HEK293 (cell line): ENCODE data around the gene DPY19L1.

Experiments
- CTCF ChIA-PET: fragments of 350-600 bp; formaldehyde crosslinking; extraction: SDS; loops from one replicate; lab custom pipeline; 2021; ENCODE audit warnings: antibody characterized with exemption; lab: Yijun Ruan, JAX
- POLR2A ChIA-PET: fragments of 300-600 bp; formaldehyde crosslinking; extraction: SDS; loops from one replicate; lab custom pipeline; 2020; ENCODE audit warnings: antibody characterized with exemption, inconsistent platforms; lab: Yijun Ruan, JAX
- H3K27ac ChIP-seq: fragments of 200-500 bp; sonication (Bioruptor generic); 2 replicates; pipeline ENCODE4 v1.5.1; 2014; ENCODE audit warnings: low read depth, low read length, control low read depth, inconsistent platforms; ENCODE audit errors: extremely low read depth
- H3K36me3 ChIP-seq, 2 experiments: fragments of 200-500 bp in 1 of 2; sonication (Bioruptor generic) in 1 of 2; 1 replicate in 1 of 2; 2 replicates in 1 of 2; pipeline ENCODE4 v1.5.1; 2014 to 2017; ENCODE audit warnings: inconsistent platforms in 2 of 2, low read length in 2 of 2; ENCODE audit not compliant: control insufficient read depth in 2 of 2, insufficient read depth in 1 of 2
- H3K4me1 ChIP-seq: fragments of 200-500 bp; sonication (Bioruptor generic); 2 replicates; pipeline ENCODE4 v1.5.1; 2014; ENCODE audit warnings: mild to moderate bottlenecking, low read length, inconsistent platforms; ENCODE audit not compliant: control insufficient read depth, insufficient read depth
- H3K4me3 ChIP-seq: 2 replicates; pipeline ENCODE4 v1.5.1; 2011; ENCODE audit warnings: low read depth, mild to moderate bottlenecking, control low read depth, low read length, moderate library complexity
- H3K9me3 ChIP-seq: fragments of 200-500 bp; sonication (Bioruptor generic); 2 replicates; pipeline ENCODE4 v1.5.1; 2014; ENCODE audit warnings: low read depth, low read length, inconsistent platforms; ENCODE audit not compliant: control insufficient read depth, insufficient read depth
- GLIS2 ChIP-seq: fragments of 450-650 bp; formaldehyde crosslinking; IDR thresholded peaks from 2 replicates; pipeline ENCODE4 v1.5.1; 2016; ENCODE audit warnings: missing biosample characterization, missing genetic modification characterization
- HOXD13 ChIP-seq: sonication (generic); formaldehyde crosslinking; IDR thresholded peaks from 2 replicates; pipeline ENCODE4 v1.8.0; 2022; ENCODE audit warnings: missing genetic modification reagents, borderline replicate concordance
- MYNN ChIP-seq: fragments of 450-650 bp; formaldehyde crosslinking; IDR thresholded peaks from 2 replicates; pipeline ENCODE4 v1.5.1; 2016; ENCODE audit warnings: missing biosample characterization, missing genetic modification characterization, borderline replicate concordance
- YY2 ChIP-seq: fragments of 450-650 bp; formaldehyde crosslinking; IDR thresholded peaks from 2 replicates; pipeline ENCODE4 v1.5.1; 2016; ENCODE audit warnings: missing biosample characterization, missing genetic modification characterization
- ZBTB1 ChIP-seq: fragments of 450-650 bp; formaldehyde crosslinking; IDR thresholded peaks from 2 replicates; pipeline ENCODE4 v1.5.1; 2016; ENCODE audit warnings: missing biosample characterization, missing genetic modification characterization
- ZFHX2 ChIP-seq: fragments of 450-650 bp; formaldehyde crosslinking; conservative IDR thresholded peaks from 2 replicates; pipeline ENCODE4 v1.5.1; 2016; ENCODE audit warnings: missing biosample characterization, missing genetic modification characterization
- ZFP37 ChIP-seq: fragments of 450-650 bp; formaldehyde crosslinking; IDR thresholded peaks from 2 replicates; pipeline ENCODE4 v1.5.1; 2016; ENCODE audit warnings: missing biosample characterization, missing genetic modification characterization
- ZNF114 ChIP-seq: fragments of 450-650 bp; formaldehyde crosslinking; IDR thresholded peaks from 2 replicates; pipeline ENCODE4 v1.5.0; 2017; ENCODE audit warnings: missing biosample characterization, missing genetic modification characterization
- ZNF133 ChIP-seq: fragments of 450-650 bp; formaldehyde crosslinking; IDR thresholded peaks from 2 replicates; pipeline ENCODE4 v1.5.1; 2016; ENCODE audit warnings: missing biosample characterization, missing genetic modification characterization
- ZNF16 ChIP-seq: fragments of 450-650 bp; formaldehyde crosslinking; IDR thresholded peaks from 2 replicates; pipeline ENCODE4 v1.5.1; 2016; ENCODE audit warnings: low read depth, missing biosample characterization, missing genetic modification characterization
- ZNF2 ChIP-seq: fragments of 450-650 bp; formaldehyde crosslinking; IDR thresholded peaks from 2 replicates; pipeline ENCODE4 v1.5.1; 2016; ENCODE audit warnings: missing biosample characterization, missing genetic modification characterization
- ZNF223 ChIP-seq: fragments of 450-650 bp; formaldehyde crosslinking; IDR thresholded peaks from 2 replicates; pipeline ENCODE4 v1.5.1; 2016; ENCODE audit warnings: missing biosample characterization, missing genetic modification characterization
- ZNF274 ChIP-seq, 2 experiments: fragments of 200-500 bp in 1 of 2; fragments of 450-650 bp in 1 of 2; sonication (Bioruptor generic) in 1 of 2; formaldehyde crosslinking in 1 of 2; IDR thresholded peaks; 2 replicates each; pipeline versions ENCODE4 v1.5.1 to v1.6.1; 2014 to 2016; ENCODE audit warnings: borderline replicate concordance in 1 of 2, inconsistent platforms in 1 of 2, low read length in 1 of 2, missing biosample characterization in 1 of 2, missing genetic modification characterization in 1 of 2
- ZNF529 ChIP-seq: fragments of 450-650 bp; formaldehyde crosslinking; IDR thresholded peaks from 2 replicates; pipeline ENCODE4 v1.5.1; 2017; ENCODE audit warnings: missing genetic modification characterization, missing biosample characterization; ENCODE audit not compliant: insufficient replicate concordance
- ZNF544 ChIP-seq: fragments of 450-650 bp; formaldehyde crosslinking; IDR thresholded peaks from 2 replicates; pipeline ENCODE4 v1.5.0; 2017; ENCODE audit warnings: missing biosample characterization, missing genetic modification characterization
- ZNF549 ChIP-seq: fragments of 450-650 bp; IDR thresholded peaks from 2 replicates; pipeline ENCODE4 v1.5.1; 2018; ENCODE audit warnings: missing biosample characterization, missing genetic modification characterization, mild to moderate bottlenecking, inconsistent platforms, moderate library complexity
- ZNF658 ChIP-seq: fragments of 450-650 bp; formaldehyde crosslinking; IDR thresholded peaks from 2 replicates; pipeline ENCODE4; 2016; ENCODE audit warnings: missing biosample characterization, missing genetic modification characterization
- ZSCAN30 ChIP-seq: fragments of 450-650 bp; IDR thresholded peaks from 2 replicates; pipeline ENCODE4 v1.5.1; 2018; ENCODE audit warnings: missing biosample characterization, mild to moderate bottlenecking, missing genetic modification characterization, moderate library complexity
- TF ChIP-seq, protein P1 (sequence below): fragments of 450-650 bp; formaldehyde crosslinking; IDR thresholded peaks from 2 replicates; pipeline ENCODE4 v1.5.1; 2017; ENCODE audit warnings: missing biosample characterization, missing genetic modification characterization
- TF ChIP-seq, protein P2 (sequence below): fragments of 450-650 bp; formaldehyde crosslinking; IDR thresholded peaks from 2 replicates; pipeline ENCODE4 v1.5.1; 2016; ENCODE audit warnings: missing biosample characterization, missing genetic modification characterization
- TF ChIP-seq, protein P3 (sequence below): fragments of 450-650 bp; formaldehyde crosslinking; conservative IDR thresholded peaks from 2 replicates; pipeline ENCODE4 v1.5.1; 2016; ENCODE audit warnings: low read depth, missing biosample characterization, missing genetic modification characterization
- TF ChIP-seq, protein P4 (sequence below): fragments of 450-650 bp; formaldehyde crosslinking; IDR thresholded peaks from 2 replicates; pipeline ENCODE4 v1.5.1; 2016; ENCODE audit warnings: missing biosample characterization, missing genetic modification characterization
- TF ChIP-seq, protein P5 (sequence below): fragments of 450-650 bp; formaldehyde crosslinking; IDR thresholded peaks from 2 replicates; pipeline ENCODE4 v1.5.1; 2016; ENCODE audit warnings: missing biosample characterization, missing genetic modification characterization

DPY19L1 gene

DNA sequence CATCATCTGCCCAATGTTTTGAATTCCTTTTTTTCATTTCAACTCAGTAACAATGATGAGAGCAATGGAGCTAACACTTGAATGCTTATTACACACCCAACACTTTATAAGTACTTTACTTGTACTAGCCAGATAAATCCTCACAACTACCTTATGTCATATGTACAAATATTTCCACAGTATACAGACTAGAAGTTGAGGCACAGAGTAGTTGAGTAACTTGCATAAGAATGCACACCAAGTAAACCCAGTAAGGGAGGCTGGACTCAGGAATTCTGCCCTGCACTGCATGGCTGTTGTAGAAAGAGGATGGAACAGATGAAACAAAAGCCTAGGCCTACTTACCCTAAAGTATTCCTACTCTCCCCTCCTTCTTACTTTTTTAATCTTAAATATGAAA lies 15.8 kb downstream of the DPY19L1 start:
- ChIA-PET POLR2A (no interaction called here), CTCF (no interaction called here)
- H3K27ac ChIP-seq: no peak overlapping the region
- TF ChIP-seq ZNF2 (tag by site-specific recombination) (no peak), ZNF16 (no peak), ZNF133 (tag by site-specific recombination) (no peak), YY2 (tag by site-specific recombination) (no peak), ZNF544 (tag by site-specific recombination) (no peak), ZNF549 (tag by site-specific recombination) (no peak), ZSCAN30 (tag by site-specific recombination) (no peak), ZNF529 (no peak), ZNF114 (tag by site-specific recombination) (no peak), ZFP37 (tag by site-specific recombination) (no peak)
- TF ChIP-seq, protein P1, sequence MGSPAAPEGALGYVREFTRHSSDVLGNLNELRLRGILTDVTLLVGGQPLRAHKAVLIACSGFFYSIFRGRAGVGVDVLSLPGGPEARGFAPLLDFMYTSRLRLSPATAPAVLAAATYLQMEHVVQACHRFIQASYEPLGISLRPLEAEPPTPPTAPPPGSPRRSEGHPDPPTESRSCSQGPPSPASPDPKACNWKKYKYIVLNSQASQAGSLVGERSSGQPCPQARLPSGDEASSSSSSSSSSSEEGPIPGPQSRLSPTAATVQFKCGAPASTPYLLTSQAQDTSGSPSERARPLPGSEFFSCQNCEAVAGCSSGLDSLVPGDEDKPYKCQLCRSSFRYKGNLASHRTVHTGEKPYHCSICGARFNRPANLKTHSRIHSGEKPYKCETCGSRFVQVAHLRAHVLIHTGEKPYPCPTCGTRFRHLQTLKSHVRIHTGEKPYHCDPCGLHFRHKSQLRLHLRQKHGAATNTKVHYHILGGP (tag by site-specific recombination): no peak
- TF ChIP-seq, protein P2, sequence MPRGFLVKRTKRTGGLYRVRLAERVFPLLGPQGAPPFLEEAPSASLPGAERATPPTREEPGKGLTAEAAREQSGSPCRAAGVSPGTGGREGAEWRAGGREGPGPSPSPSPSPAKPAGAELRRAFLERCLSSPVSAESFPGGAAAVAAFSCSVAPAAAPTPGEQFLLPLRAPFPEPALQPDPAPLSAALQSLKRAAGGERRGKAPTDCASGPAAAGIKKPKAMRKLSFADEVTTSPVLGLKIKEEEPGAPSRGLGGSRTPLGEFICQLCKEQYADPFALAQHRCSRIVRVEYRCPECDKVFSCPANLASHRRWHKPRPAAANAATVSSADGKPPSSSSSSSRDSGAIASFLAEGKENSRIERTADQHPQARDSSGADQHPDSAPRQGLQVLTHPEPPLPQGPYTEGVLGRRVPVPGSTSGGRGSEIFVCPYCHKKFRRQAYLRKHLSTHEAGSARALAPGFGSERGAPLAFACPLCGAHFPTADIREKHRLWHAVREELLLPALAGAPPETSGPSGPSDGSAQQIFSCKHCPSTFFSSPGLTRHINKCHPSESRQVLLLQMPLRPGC: no peak
- TF ChIP-seq, protein P3, sequence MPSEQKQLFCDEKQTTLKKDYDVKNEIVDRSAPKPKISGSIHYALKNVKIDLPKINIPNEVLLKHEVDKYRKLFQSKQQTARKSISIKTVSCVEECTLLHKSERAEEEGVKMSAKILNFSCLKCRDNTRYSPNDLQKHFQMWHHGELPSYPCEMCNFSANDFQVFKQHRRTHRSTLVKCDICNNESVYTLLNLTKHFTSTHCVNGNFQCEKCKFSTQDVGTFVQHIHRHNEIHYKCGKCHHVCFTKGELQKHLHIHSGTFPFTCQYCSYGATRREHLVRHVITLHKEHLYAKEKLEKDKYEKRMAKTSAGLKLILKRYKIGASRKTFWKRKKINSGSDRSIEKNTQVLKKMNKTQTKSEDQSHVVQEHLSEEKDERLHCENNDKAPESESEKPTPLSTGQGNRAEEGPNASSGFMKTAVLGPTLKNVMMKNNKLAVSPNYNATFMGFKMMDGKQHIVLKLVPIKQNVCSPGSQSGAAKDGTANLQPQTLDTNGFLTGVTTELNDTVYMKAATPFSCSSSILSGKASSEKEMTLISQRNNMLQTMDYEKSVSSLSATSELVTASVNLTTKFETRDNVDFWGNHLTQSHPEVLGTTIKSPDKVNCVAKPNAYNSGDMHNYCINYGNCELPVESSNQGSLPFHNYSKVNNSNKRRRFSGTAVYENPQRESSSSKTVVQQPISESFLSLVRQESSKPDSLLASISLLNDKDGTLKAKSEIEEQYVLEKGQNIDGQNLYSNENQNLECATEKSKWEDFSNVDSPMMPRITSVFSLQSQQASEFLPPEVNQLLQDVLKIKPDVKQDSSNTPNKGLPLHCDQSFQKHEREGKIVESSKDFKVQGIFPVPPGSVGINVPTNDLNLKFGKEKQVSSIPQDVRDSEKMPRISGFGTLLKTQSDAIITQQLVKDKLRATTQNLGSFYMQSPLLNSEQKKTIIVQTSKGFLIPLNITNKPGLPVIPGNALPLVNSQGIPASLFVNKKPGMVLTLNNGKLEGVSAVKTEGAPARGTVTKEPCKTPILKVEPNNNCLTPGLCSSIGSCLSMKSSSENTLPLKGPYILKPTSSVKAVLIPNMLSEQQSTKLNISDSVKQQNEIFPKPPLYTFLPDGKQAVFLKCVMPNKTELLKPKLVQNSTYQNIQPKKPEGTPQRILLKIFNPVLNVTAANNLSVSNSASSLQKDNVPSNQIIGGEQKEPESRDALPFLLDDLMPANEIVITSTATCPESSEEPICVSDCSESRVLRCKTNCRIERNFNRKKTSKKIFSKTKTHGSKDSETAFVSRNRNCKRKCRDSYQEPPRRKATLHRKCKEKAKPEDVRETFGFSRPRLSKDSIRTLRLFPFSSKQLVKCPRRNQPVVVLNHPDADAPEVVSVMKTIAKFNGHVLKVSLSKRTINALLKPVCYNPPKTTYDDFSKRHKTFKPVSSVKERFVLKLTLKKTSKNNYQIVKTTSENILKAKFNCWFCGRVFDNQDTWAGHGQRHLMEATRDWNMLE (tag by site-specific recombination): no peak
- H3K4me3 ChIP-seq: no peak overlapping the region
- peaks cover 0 to 5% of the 10 kb centered on the region in 2 experiments; a peak in 2 of 3 replicates for H3K36me3 ChIP-seq
- H3K9me3 ChIP-seq: no peaks in the 10 kb centered on the region
- peaks cover 15% of the 10 kb centered on the region for H3K4me1 ChIP-seq

DNA sequence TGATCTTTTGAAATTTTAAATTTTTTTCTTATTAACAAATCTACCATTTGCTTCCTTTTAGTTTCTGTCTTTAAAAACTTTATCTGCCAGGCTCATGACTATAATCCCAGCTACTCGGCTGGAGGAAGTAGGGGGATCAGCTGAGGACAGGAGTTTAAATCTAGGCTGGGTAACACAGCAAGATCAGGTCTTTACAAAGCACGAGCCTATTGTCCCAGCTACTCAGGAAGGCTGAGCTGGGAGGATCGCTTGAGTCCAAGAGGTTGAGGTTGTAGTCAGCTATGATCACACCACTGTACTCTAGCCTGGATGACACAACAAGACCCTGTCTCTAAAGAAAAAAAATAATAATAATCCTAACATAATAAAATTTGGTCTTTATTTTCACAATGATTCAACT lies 17.5 kb downstream of the DPY19L1 start:
- ChIA-PET POLR2A (no interaction called here), CTCF (no interaction called here)
- no peak for TF ChIP-seq ZFHX2 (tag by site-specific recombination)
- no peak for TF ChIP-seq ZNF658 (tag by site-specific recombination)
- TF ChIP-seq, protein P4, sequence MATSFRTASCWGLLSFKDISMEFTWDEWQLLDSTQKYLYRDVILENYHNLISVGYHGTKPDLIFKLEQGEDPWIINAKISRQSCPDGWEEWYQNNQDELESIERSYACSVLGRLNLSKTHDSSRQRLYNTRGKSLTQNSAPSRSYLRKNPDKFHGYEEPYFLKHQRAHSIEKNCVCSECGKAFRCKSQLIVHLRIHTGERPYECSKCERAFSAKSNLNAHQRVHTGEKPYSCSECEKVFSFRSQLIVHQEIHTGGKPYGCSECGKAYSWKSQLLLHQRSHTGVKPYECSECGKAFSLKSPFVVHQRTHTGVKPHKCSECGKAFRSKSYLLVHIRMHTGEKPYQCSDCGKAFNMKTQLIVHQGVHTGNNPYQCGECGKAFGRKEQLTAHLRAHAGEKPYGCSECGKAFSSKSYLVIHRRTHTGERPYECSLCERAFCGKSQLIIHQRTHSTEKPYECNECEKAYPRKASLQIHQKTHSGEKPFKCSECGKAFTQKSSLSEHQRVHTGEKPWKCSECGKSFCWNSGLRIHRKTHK (tag by site-specific recombination): no peak
- no peak for TF ChIP-seq ZNF223 (tag by site-specific recombination)
- TF ChIP-seq ZNF274 (IDR thresholded peaks at IDR 0.05; ENCODE audit: low read length): no peak
- TF ChIP-seq ZNF274 (tag by site-specific recombination; IDR thresholded peaks at IDR 0.05; ENCODE audit: borderline replicate concordance): no peak
- TF ChIP-seq HOXD13: no peak
- no peak for TF ChIP-seq ZNF544 (tag by site-specific recombination)
- TF ChIP-seq, protein P5, sequence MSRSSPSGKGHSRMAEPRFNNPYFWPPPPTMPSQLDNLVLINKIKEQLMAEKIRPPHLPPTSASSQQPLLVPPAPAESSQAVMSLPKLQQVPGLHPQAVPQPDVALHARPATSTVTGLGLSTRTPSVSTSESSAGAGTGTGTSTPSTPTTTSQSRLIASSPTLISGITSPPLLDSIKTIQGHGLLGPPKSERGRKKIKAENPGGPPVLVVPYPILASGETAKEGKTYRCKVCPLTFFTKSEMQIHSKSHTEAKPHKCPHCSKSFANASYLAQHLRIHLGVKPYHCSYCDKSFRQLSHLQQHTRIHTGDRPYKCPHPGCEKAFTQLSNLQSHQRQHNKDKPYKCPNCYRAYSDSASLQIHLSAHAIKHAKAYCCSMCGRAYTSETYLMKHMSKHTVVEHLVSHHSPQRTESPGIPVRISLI (tag by site-specific recombination): no peak
- no peak for TF ChIP-seq GLIS2 (tag by site-specific recombination)
- TF ChIP-seq MYNN (tag by site-specific recombination): no peak
- TF ChIP-seq, protein P1 (tag by site-specific recombination): no peak
- TF ChIP-seq ZBTB1: no peak

More for the DNA sequence above, 17.5 kb downstream of the DPY19L1 start:
- no peak overlapping the region for H3K27ac ChIP-seq
- H3K36me3 ChIP-seq: peaks cover 0 to 5% of the 10 kb centered on the region in 2 experiments; a peak in 2 of 3 replicates
- peaks cover 4% of the 10 kb centered on the region for H3K4me1 ChIP-seq
- H3K4me3 ChIP-seq: no peak overlapping the region
- no peaks in the 10 kb centered on the region for H3K9me3 ChIP-seq
